HG02798 (cell line): Measurements from ENCODE around the gene SLC2A2.

Experiments
- ATAC-seq: cut with Tn5 transposase; IDR thresholded peaks from one replicate; pipeline ENCODE4 v1.9.1; 2021; ENCODE audit warnings: mild to moderate bottlenecking; ENCODE audit not compliant: unreplicated experiment, poor library complexity

SLC2A2 gene

GRCh38 chr3:171038342-171038741, 11.8 kb upstream of the SLC2A2 start:
- no peak for ATAC-seq

GRCh38 chr3:171028779-171029232, 2.3 kb upstream of the SLC2A2 start:
- ATAC-seq: no peak

GRCh38 chr3:171028025-171028778, 1.7 kb upstream of the SLC2A2 start:
- peak; percentile 68 for ATAC-seq

GRCh38 chr3:171023566-171023965, 3.0 kb downstream of the SLC2A2 start:
- no peak for ATAC-seq

- ATAC-seq: no peak
These were observed 5.1 kb downstream of the SLC2A2 start for GRCh38 chr3:171021377-171021776.

- no peak for ATAC-seq
These were observed 8.2 kb downstream of the SLC2A2 start for GRCh38 chr3:171018156-171018935.

GRCh38 chr3:171013822-171014748, 12.4 kb downstream of the SLC2A2 start:
- no peak for ATAC-seq

- ATAC-seq: no peak
These were observed 14.6 kb downstream of the SLC2A2 start for GRCh38 chr3:171011873-171012336.

GRCh38 chr3:171011109-171011872, 15.2 kb downstream of the SLC2A2 start:
- no peak for ATAC-seq

GRCh38 chr3:171007316-171007715, 19.2 kb downstream of the SLC2A2 start:
- no peak for ATAC-seq

GRCh38 chr3:171005648-171006047, 20.9 kb downstream of the SLC2A2 start:
- no peak for ATAC-seq

- ATAC-seq: peak; percentile 53
These were observed 24.4 kb downstream of the SLC2A2 start for GRCh38 chr3:171001957-171002694.

- no peak for ATAC-seq
These were observed 25.1 kb downstream of the SLC2A2 start for GRCh38 chr3:171001250-171001893.

- ATAC-seq: no peak
These were observed 26.2 kb downstream of the SLC2A2 start for GRCh38 chr3:171000281-171000680.

GRCh38 chr3:170999737-171000242, 26.7 kb downstream of the SLC2A2 start:
- no peak for ATAC-seq

- ATAC-seq: no peak
These were observed 28.3 kb downstream of the SLC2A2 start for GRCh38 chr3:170997961-170998913.

GRCh38 chr3:170992854-170993253, 33.7 kb downstream of the SLC2A2 start:
- ATAC-seq: no peak
